Activated CD4-positive, alpha-beta T cell treated with anti-CD3 and anti-CD28 coated beads, Interleukin-2, amount 50 U/mL, for 48 hours (primary cell): Measurements from ENCODE around the gene SNX6.
"Not testable (repeated sequence)": the region's sequence is repeated elsewhere in the genome, so short reads cannot be mapped to it uniquely, and the experiment has no call there.

Experiments
- DNase-seq, 2 experiments: peaks; one replicate each; pipeline ENCODE4 v3.0.0-alpha.2; 2020

SNX6 gene

GRCh38 chr14:34520304-34520970 is 109.5 kb downstream of the SNX6 start:
- DNase-seq, result not testable (repeated sequence)
